HPDE6-E6E7 (cell line): ENCODE data around the gene SRRM1.
"Not testable (repeated sequence)": the region's sequence is repeated elsewhere in the genome, so short reads cannot be mapped to it uniquely, and the experiment has no call there.

Experiments used
- DNase-seq: peaks from one replicate; pipeline ENCODE4 v3.0.0; 2011; ENCODE audit warnings: missing footprints; ENCODE audit errors: extremely low spot score

The SRRM1 gene

DNA sequence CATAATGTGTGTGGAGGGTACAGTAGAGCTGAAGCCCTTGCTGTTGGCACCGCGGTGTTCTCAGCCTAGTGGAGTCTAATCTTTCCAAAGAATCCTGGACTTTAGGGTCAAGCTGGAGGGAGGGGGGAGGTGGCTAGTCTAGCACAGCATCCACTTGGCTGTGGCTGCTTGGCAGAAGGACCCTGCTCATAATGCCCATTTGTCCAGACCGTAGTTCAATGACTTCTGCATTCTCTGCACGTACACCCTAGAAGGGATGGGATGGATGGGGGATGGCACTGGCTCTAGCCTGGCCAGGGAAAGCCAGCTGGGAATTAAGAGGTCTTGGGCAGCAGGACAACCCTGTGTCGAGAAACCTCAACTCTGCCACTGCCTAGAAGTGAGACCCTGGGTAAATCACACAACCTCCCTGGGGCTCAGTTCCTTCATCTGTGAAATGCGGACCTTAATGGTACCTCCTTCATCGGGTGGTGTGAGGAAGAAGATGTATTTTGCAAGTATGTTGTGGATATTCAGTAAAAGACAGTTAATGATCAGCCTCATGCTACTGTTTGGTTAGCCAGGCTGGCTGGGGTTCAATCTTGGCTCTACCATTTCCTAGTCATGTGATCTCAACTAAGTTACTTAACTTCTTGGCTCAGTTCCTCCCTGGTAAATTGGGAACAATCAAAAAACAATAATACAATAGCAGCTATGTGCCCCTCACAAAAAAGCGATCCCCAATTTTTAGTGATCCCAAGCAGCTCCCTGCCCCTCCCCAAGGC is 75.0 kb downstream of the SRRM1 start:
- no peak for DNase-seq

DNA sequence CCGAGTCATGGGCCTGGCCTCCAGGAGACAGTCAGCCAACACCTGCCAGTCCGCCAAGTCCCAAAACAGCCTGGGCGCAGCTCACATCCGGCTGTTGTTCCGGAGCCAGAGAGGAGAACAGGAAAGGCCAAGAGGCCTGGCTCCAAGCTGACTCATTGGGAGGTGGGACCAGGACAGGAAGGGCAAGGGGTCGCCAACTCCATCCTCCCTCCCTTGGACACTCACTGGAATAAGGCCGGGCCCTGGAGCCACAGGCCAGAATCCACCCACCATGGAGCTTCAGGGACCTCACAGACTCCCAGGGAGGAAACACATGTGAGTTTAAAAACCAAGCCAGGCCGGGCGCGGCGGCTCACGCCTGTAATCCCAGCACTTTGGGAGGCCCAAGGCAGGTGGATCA is 77.0 kb downstream of the SRRM1 start:
- no peak for DNase-seq

DNA sequence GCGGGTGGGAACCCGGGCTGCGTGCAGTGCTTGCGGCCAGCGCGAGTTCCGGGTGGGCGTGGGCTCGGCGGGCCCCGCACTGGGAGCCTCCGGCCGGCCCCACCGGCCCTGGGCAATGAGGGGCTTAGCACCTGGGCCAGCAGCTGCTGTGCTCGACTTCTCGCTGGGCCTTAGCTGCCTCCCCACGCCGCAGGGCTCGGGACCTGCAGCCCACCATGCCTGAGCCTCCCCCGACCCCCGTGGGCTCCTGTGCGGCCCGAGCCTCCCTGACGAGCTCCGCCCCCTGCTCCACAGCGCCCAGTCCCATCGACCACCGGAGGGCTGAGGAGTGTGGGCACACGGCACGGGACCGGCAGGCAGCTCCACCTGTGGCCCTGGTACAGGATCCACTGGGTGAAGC is 78.4 kb downstream of the SRRM1 start:
- no peak for DNase-seq

DNA sequence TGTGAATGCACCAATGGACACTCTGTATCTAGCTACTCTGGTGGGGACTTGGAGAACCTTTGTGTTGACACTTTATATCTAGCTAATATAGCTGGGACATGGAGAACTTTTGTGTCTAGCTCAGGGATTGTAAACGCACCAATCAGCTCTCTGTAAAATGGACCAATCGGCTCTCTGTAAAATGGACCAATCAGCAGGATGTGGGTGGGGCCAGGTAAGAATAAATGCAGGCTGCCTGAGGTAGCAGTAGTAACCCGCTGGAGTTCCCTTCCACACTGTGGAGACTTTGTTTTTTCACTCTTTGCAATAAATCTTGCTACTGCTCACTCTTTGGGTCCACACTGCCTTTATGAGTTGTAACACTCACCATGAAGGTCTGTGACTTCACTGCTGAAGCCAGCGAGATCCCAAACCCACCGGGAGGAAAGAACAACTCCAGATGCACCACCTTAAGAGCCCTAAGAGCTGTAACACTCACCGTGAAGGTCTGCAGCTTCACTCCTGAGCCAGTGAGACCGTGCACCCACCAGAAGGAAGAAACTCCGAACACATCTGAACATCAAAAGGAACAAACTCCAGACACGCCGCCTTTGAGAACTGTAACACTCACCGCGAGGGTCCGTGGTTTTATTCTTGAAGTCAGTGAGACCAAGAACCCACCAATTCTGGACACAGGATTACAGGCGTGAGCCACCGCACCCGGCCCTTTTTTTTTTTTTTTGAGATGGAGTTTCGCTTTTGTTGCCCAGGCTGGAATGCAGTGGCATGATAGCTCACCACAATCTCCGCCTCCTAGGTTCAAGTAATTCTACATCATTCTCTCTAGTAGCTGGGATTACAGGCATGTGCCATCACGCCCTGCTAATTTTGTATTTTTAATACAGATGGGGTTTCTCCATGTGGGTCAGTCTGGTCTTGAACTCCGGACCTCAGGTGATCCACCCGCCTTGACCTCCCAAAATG is 79.3 kb downstream of the SRRM1 start:
- not testable (repeated sequence) for DNase-seq
